Esophagus muscularis mucosa (tissue), 3 donors: Measurements from ENCODE around the gene TMEM115.

ENCODE experiments used
- CTCF ChIP-seq, 3 experiments: fragments of 200-600 bp in 2 of 3; fragments of 450-650 bp in 1 of 3; sonication (generic) in 2 of 3; IDR thresholded peaks; one replicate each; pipeline ENCODE4 v1.5.1; 2017 to 2019; ENCODE audit warnings: antibody characterized with exemption in 3 of 3, mild to moderate bottlenecking in 2 of 3, moderate library complexity in 1 of 3
- EP300 ChIP-seq: sonication (generic); formaldehyde crosslinking; IDR thresholded peaks from one replicate; pipeline ENCODE4 v1.6.1; 2017; ENCODE audit warnings: antibody characterized with exemption

DNA sequence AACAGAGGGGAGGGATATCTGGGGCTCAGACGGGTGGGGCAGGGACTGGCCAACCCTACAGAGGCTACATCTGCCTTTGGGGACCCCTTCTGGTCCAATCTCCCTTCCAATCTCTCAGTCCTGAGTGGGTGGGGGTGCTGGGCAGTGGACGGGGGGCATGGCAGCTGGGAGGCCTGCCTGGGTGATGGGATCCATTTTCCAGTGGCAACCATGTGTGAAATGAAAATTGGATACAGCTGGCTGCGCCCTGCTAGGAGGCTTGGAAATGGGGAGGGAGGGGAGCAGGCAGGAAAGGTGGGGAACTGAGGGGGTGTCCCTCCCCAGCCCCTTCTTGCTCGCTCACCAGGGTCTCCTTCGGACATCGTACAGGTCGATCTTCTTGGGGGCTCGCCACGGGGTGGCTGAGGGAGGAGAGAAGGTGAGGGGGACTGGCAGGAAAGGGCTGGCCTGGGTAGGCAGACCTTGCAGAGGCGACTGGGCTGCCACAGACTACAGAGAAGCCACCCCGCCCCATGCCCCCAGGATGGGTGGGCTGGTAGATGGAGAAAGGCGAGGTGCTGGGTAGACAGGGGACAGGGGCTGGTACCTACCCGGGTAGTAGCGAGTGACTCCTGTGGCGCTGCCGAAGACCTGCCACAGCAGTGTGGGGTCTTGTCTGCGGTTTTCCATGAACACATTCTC, 21.2 kb upstream of the TMEM115 start:
- TF ChIP-seq CTCF (IDR thresholded peaks at IDR 0.05) = no peak
- no peak for TF ChIP-seq EP300
